Upper lobe of left lung (tissue), 6 donors: ENCODE measurements around the gene PCGF1. TPM values are rescaled to one million over a fixed set of nuclear protein-coding genes. Genes with fewer than 3 reads are reported as not detected.

Source experiments
- ATAC-seq, 2 donors: fragments of 200-7000 bp; cut with Tn5 transposase; one replicate each; pipeline ENCODE4 v1.9.1; 2022; ENCODE audit warnings: mild to moderate bottlenecking in 2 of 2, moderate library complexity in 2 of 2; ENCODE audit not compliant: low FRiP score in 2 of 2
- DNase-seq, 2 donors: peaks; one replicate each; pipeline ENCODE4 v3.0.0-alpha.2; 2019 to 2020
- H3K27ac ChIP-seq, 4 donors: fragments of 200-600 bp; sonication (generic); one replicate each; pipeline ENCODE4 v1.5.1; 2016 to 2019
- H3K27me3 ChIP-seq, 4 donors: fragments of 200-600 bp; sonication (generic); one replicate each; pipeline ENCODE4 v1.5.1; 2017 to 2019
- H3K36me3 ChIP-seq, 4 donors: fragments of 200-600 bp; sonication (generic); one replicate each; pipeline ENCODE4 v1.5.1; 2016 to 2019
- H3K4me1 ChIP-seq, 4 donors: fragments of 200-600 bp; sonication (generic); one replicate each; pipeline ENCODE4 v1.5.1; 2018 to 2019
- H3K4me3 ChIP-seq, 4 donors: fragments of 200-600 bp; sonication (generic); one replicate each; pipeline ENCODE4 v1.5.1; 2017 to 2019; ENCODE audit warnings: mild to moderate bottlenecking in 2 of 4, moderate library complexity in 1 of 4
- H3K9me3 ChIP-seq, 4 donors: fragments of 200-600 bp; sonication (generic); one replicate each; pipeline ENCODE4 v1.5.1; 2018 to 2019
- EP300 ChIP-seq, 4 donors: sonication (generic); formaldehyde crosslinking; IDR thresholded peaks; one replicate each; pipeline ENCODE4 v1.5.1; 2017; ENCODE audit warnings: antibody characterized with exemption in 4 of 4, control low read depth in 2 of 4
- POLR2A ChIP-seq, 4 donors: fragments of 450-650 bp; IDR thresholded peaks; one replicate each; pipeline ENCODE4 v1.5.1; 2016 to 2017; ENCODE audit warnings: antibody characterized with exemption in 4 of 4, mild to moderate bottlenecking in 2 of 4
- POLR2AphosphoS5 ChIP-seq, 2 donors: sonication (generic); formaldehyde crosslinking; IDR thresholded peaks; one replicate each; pipeline ENCODE4 v1.5.1; 2017; ENCODE audit warnings: antibody characterized with exemption in 2 of 2
- WGBS, 2 donors: methylation state at CpG; one replicate each; pipeline ENCODE4 v1.1.5; 2017 to 2018; 5-methylcytosine and 5-hydroxymethylcytosine counted together
- total RNA-seq, 6 donors: library from RNA; depleted of rRNA in 4 of 6; stranded (reverse); fragments of >200 nt in 4 of 6; gene quantifications; one replicate each; pipeline versions ENCODE4 v1.1.0 to v1.2.1, GENCODE V29; 2016 to 2021
- TF ChIP-seq, protein P1 (sequence below), 6 experiments: fragments of 450-650 bp in 4 of 6; fragments of 200-600 bp in 2 of 6; sonication (generic) in 2 of 6; IDR thresholded peaks; one replicate each; pipeline ENCODE4 v1.5.1; 2016 to 2019; ENCODE audit warnings: antibody characterized with exemption in 6 of 6
- donor health status: DM: no; HTN: no; CAD: no; lungs with moderate emphysema.
- donor health status: DM: no; HTN: yes; CAD: no; lungs with severe emphysema.

The PCGF1 gene
- total RNA-seq, 6 donors from 2014 or later: 15.4 to 43.2 (median 34.6) TPM

DNA sequence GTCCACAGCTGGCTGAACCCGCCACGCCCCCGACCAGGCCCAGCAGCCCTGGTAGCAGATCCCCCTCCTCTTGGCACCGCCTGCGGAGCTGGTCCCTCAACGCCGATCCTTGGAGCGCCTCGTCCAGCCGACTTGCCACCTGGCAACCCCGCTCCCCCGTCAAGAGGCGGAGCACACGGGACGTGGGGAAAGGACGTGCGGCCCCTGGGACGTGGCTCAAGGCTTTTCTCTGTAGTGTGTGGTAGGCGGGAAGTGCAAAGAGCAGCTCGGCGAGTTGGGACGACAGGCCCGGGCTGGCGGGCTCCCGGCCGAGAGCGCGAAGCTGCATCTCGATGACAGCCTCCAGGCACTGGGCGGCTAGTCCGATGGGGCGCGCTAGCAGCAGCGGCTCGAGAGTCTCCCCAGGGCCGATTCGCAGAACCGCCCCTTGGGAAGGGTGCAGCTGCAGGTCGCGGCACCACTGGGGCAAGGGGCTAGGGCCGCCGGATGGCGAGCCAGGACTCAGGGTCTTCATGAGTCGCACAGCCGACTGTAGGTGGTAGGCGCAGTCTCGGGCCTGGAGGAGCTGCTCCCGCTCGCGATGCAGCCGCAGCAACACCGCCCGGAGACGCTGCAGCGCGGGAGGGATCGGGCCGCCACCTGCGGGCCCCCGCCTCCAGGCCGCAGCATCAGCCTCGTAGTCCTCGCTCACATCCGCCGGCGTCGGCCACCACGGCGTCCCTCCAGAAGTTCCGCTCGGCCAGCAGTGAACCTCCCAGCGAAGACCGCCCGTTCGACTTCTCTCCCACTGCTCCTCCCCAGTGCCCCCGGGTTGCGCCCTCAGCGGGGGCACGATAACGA is 25.3 kb downstream of the PCGF1 start:
- peak; percentile 82 to 83 for ATAC-seq
- no peaks in the 10 kb centered on the region for H3K27me3 ChIP-seq
- 0 to 1% methylated on average over 2 to 55 of the region's 80 CpGs for WGBS, 2 donors
- no peak for TF ChIP-seq POLR2AphosphoS5 (IDR thresholded peaks at IDR 0.05)
- no peak for TF ChIP-seq EP300 (IDR thresholded peaks at IDR 0.05)
- TF ChIP-seq POLR2A (IDR thresholded peaks at IDR 0.05): no peak
- TF ChIP-seq, protein P1, sequence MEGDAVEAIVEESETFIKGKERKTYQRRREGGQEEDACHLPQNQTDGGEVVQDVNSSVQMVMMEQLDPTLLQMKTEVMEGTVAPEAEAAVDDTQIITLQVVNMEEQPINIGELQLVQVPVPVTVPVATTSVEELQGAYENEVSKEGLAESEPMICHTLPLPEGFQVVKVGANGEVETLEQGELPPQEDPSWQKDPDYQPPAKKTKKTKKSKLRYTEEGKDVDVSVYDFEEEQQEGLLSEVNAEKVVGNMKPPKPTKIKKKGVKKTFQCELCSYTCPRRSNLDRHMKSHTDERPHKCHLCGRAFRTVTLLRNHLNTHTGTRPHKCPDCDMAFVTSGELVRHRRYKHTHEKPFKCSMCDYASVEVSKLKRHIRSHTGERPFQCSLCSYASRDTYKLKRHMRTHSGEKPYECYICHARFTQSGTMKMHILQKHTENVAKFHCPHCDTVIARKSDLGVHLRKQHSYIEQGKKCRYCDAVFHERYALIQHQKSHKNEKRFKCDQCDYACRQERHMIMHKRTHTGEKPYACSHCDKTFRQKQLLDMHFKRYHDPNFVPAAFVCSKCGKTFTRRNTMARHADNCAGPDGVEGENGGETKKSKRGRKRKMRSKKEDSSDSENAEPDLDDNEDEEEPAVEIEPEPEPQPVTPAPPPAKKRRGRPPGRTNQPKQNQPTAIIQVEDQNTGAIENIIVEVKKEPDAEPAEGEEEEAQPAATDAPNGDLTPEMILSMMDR (IDR thresholded peaks at IDR 0.05): no peak
- H3K4me3 ChIP-seq: peak overlapping the region; percentile 50 to 84 (median 72)
- H3K4me1 ChIP-seq: peaks cover 24 to 40% (median 27%) of the 10 kb centered on the region in 4 donors
- no peaks in the 10 kb centered on the region for H3K9me3 ChIP-seq
- H3K27ac ChIP-seq: peak overlapping the region; percentile 82 to 93 (median 90)
- peak; percentile 53 to 93 for DNase-seq
- peaks cover 0 to 48% (median 18%) of the 10 kb centered on the region in 4 donors for H3K36me3 ChIP-seq

DNA sequence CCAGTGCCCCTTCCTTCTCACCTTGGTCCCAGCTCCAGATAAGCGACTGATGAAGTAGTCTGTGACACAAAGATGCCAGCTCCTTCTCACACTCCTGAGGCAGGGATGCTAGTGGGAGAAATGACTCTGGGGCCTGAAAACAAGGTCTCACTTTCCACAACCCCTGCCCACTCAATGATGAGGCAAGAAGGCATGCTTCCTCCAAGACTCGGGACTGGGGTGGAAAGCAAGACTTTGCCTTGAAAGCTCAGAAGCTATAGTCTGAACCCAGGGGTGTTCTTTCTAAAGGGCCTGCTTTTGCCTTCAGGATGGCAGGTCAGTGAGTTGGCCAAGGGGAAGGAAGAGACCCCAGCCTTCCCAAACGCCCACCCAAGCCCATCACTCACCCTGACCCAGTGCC is 26.1 kb downstream of the PCGF1 start:
- Histone ChIP-seq H3K36me3 (peaks cover 0 to 43% (median 14%) of the 10 kb centered on the region in 4 donors), H3K4me1 (peaks cover 32 to 48% (median 35%) of the 10 kb centered on the region in 4 donors), H3K27me3 (no peaks in the 10 kb centered on the region), H3K4me3 (peak overlapping the region; percentile 50 to 84 (median 72)), H3K27ac (peak overlapping the region; percentile 82 to 93 (median 90)), H3K9me3 (no peaks in the 10 kb centered on the region)
- TF ChIP-seq POLR2AphosphoS5 (IDR thresholded peaks at IDR 0.05): no peak
- TF ChIP-seq POLR2A (IDR thresholded peaks at IDR 0.05): no peak
- TF ChIP-seq, protein P1 (IDR thresholded peaks at IDR 0.05): no peak
- no peak for TF ChIP-seq EP300 (IDR thresholded peaks at IDR 0.05)
- whole genome bisulfite sequencing, 2 donors: 51 to 60% methylated on average over 2 to 3 of the region's 3 CpGs
- ATAC-seq (no peak), DNase-seq (no peak)

DNA sequence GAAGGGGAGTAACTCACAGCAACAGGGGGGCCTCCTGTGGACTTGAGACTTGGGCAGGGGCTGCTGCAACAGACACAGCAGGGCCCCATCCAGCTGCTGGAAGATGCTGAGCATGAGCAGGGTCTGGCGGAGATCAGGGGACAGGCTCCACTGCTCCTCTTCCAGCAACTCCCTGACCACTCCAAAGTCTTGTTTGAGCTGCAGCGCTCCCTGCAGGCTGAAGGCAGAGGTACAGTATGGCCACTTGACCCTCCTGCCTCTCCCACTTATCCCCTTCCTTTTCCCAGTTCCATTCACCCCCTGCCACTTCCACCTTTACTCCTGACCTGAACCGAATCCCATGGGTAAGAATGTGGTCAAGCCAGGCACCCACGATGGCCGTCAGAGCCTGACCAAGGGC is 32.6 kb downstream of the PCGF1 start:
- ATAC-seq: no peak
- WGBS, 2 donors: 96 to 97% methylated on average over 5 of the region's 5 CpGs
- Histone ChIP-seq H3K4me1 (peaks cover 22 to 34% (median 29%) of the 10 kb centered on the region in 4 donors), H3K9me3 (no peaks in the 10 kb centered on the region), H3K36me3 (peaks cover 0 to 38% (median 18%) of the 10 kb centered on the region in 4 donors), H3K4me3 (no peak overlapping the region), H3K27me3 (no peaks in the 10 kb centered on the region), H3K27ac (no peak overlapping the region)
- DNase-seq: no peak
- TF ChIP-seq EP300 (IDR thresholded peaks at IDR 0.05): no peak
- TF ChIP-seq, protein P1 (IDR thresholded peaks at IDR 0.05): peak in 2 of 6 experiments; percentile 11 to 19

DNA sequence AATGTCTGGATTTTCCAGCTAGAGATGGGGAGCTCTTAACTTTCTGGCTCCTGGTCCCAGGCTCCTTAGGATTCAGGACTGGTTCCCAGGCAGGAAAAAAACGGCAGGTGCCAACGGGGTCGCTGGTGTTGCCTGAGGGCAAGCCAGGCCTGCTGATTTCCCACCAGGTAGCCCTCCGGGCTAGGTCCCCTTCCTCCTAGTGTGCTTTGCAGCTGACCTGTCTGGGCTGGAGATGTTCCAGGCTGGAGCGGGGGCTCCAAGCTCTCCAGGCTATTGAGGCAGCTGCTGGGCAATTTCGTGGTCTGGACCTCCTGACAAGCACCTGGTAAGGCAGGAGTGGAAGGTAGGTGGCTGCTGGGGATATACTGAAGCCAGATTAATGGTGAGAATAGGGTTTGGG is 33.0 kb downstream of the PCGF1 start:
- TF ChIP-seq POLR2AphosphoS5 (IDR thresholded peaks at IDR 0.05): no peak
- no peak for TF ChIP-seq EP300 (IDR thresholded peaks at IDR 0.05)
- TF ChIP-seq, protein P1 (IDR thresholded peaks at IDR 0.05): no peak
- TF ChIP-seq POLR2A (IDR thresholded peaks at IDR 0.05): no peak
- no peak overlapping the region for H3K4me3 ChIP-seq
- WGBS, 2 donors: 88 to 95% methylated on average over 5 to 6 of the region's 6 CpGs
- peaks cover 22 to 34% (median 29%) of the 10 kb centered on the region in 4 donors for H3K4me1 ChIP-seq
- no peak for ATAC-seq
- peaks cover 0 to 33% (median 16%) of the 10 kb centered on the region in 4 donors for H3K36me3 ChIP-seq
- H3K9me3 ChIP-seq: no peaks in the 10 kb centered on the region
- no peak for DNase-seq
- no peaks in the 10 kb centered on the region for H3K27me3 ChIP-seq
- H3K27ac ChIP-seq: no peak overlapping the region
